Measurements from ENCODE around the gene CD7.

- TF ChIP-seq PAX5 (IDR thresholded peaks at IDR 0.05; ENCODE audit: insufficient read depth, low read length, severe bottlenecking) (no peak), POLR2AphosphoS5 (IDR thresholded peaks at IDR 0.05; ENCODE audit: low read depth, low read length) (no peak)
These were observed 39.6 kb downstream of the CD7 start for GRCh38 chr17:82277851-82278250.

Data from GM12891 (cell line).